ENCODE results near the gene SLC16A1. TPM values are rescaled to one million over a fixed set of nuclear protein-coding genes. Genes with fewer than 3 reads are reported as not detected.

SLC16A1 gene

DNA sequence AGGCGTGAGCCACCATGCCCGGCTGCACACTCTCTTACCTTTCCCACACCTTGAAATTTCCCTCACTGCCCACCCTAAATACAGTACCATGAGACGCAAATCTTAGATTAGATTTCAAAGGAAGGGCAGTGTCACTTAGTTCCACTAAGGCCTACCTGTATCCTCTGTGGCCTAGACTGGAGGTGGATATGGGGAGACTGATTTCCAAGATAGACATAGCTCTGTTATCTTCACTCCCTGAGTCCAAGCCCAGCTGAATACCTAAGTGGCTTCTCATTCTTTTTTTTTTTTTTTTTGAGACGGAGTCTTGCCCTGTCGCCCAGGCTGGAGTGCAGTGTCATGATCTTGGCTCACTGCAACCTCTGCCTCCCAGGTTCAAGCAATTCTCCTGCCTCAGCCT lies 89.0 kb downstream of the SLC16A1 start:
- H4K91ac ChIP-seq (ENCODE audit: low read depth, low read length, poor library complexity) = no peak overlapping the region
- H3K4ac ChIP-seq (ENCODE audit: low read length) = no peak overlapping the region
- whole genome bisulfite sequencing, 2 donors (ENCODE audit: extremely low coverage in 2 of 2, insufficient read length in 2 of 2, insufficient replicate concordance in 1 of 2) = no CpG with 5 or more reads among the region's 5 CpGs
- H3K36me3 ChIP-seq (replicated peaks in 1 of 2; ENCODE audit: control insufficient read depth in 2 of 2, insufficient read depth in 2 of 2, low read length in 2 of 2) = no peaks in the 10 kb centered on the region
- H3K27ac ChIP-seq (replicated peaks; ENCODE audit: low read length) = no peak overlapping the region
- no peak overlapping the region for H2BK12ac ChIP-seq (ENCODE audit: low read length)
- no peak overlapping the region for H3K14ac ChIP-seq (ENCODE audit: low read length)
- H2AK5ac ChIP-seq (ENCODE audit: low read depth, low read length) = no peak overlapping the region
- H3K4me2 ChIP-seq (ENCODE audit: insufficient read depth, low read length, poor library complexity, severe bottlenecking) = no peak overlapping the region
- no peak overlapping the region for H2BK15ac ChIP-seq (ENCODE audit: low read length)
- no peak overlapping the region for H4K8ac ChIP-seq (ENCODE audit: low read depth, low read length)
- DNase-seq (ENCODE audit: low spot score) = no peak
- H3K9ac ChIP-seq (ENCODE audit: low read depth, low read length, poor library complexity) = no peak overlapping the region
- H3K23ac ChIP-seq (ENCODE audit: low read depth, low read length, poor library complexity) = no peak overlapping the region
- H3K18ac ChIP-seq (ENCODE audit: low read length) = no peak overlapping the region
- H3K79me1 ChIP-seq (ENCODE audit: low read depth, low read length) = no peaks in the 10 kb centered on the region
- no peak overlapping the region for H2BK120ac ChIP-seq (ENCODE audit: low read depth, low read length)
- H3K9me3 ChIP-seq (replicated peaks in 1 of 2; ENCODE audit: control insufficient read depth in 2 of 2, insufficient read depth in 1 of 2, low read depth in 1 of 2, low read length in 2 of 2) = no peaks in the 10 kb centered on the region
- H3K4me1 ChIP-seq (ENCODE audit: control insufficient read depth in 2 of 2, insufficient read depth in 1 of 2, low read depth in 1 of 2, low read length in 2 of 2) = peaks cover 0 to 1% of the 10 kb centered on the region in 2 donors
- no peaks in the 10 kb centered on the region for H3K27me3 ChIP-seq (ENCODE audit: control insufficient read depth in 3 of 3, insufficient read depth in 3 of 3, low read depth in 1 of 3, low read length in 3 of 3)
- no peak overlapping the region for H2BK5ac ChIP-seq (ENCODE audit: low read length)
- H3K4me3 ChIP-seq (ENCODE audit: low read length in 2 of 2) = no peak overlapping the region
- no peak overlapping the region for H2AFZ ChIP-seq (ENCODE audit: low read length)

DNA sequence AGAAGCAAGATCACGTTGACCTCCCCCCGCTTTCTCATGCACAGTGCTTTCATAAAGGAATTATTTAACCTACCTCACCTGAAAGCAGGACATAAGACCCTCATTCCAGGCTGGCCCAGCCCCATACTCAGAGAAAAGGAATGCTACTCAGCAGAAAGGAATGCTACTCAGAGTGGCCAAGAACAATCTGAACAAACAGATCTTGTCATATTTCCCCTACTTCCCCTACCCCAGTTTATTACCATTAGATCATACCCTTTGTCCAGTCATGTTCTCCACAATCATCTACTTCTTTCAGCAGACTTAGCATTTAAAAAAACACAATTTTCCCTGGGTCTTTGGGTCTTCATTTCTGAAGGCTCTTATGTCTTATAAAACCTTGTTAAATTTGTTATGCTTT lies 89.8 kb downstream of the SLC16A1 start:
- Histone ChIP-seq H3K9me3 (replicated peaks in 1 of 2; ENCODE audit: control insufficient read depth in 2 of 2, insufficient read depth in 1 of 2, low read depth in 1 of 2, low read length in 2 of 2) (no peaks in the 10 kb centered on the region), H3K4me1 (ENCODE audit: control insufficient read depth in 2 of 2, insufficient read depth in 1 of 2, low read depth in 1 of 2, low read length in 2 of 2) (peaks cover 0 to 1% of the 10 kb centered on the region in 2 donors), H2AFZ (ENCODE audit: low read length) (no peak overlapping the region), H3K27me3 (ENCODE audit: control insufficient read depth in 3 of 3, insufficient read depth in 3 of 3, low read depth in 1 of 3, low read length in 3 of 3) (no peaks in the 10 kb centered on the region), H3K79me1 (ENCODE audit: low read depth, low read length) (no peaks in the 10 kb centered on the region), H3K4me3 (ENCODE audit: low read length in 2 of 2) (no peak overlapping the region), H4K91ac (ENCODE audit: low read depth, low read length, poor library complexity) (no peak overlapping the region), H2AK5ac (ENCODE audit: low read depth, low read length) (no peak overlapping the region), H3K4ac (ENCODE audit: low read length) (no peak overlapping the region), H3K9ac (ENCODE audit: low read depth, low read length, poor library complexity) (no peak overlapping the region), H2BK5ac (ENCODE audit: low read length) (no peak overlapping the region), H4K8ac (ENCODE audit: low read depth, low read length) (no peak overlapping the region), H2BK15ac (ENCODE audit: low read length) (no peak overlapping the region), H3K23ac (ENCODE audit: low read depth, low read length, poor library complexity) (no peak overlapping the region), H3K27ac (replicated peaks; ENCODE audit: low read length) (no peak overlapping the region), H3K14ac (ENCODE audit: low read length) (no peak overlapping the region), H2BK12ac (ENCODE audit: low read length) (no peak overlapping the region), H3K36me3 (replicated peaks in 1 of 2; ENCODE audit: control insufficient read depth in 2 of 2, insufficient read depth in 2 of 2, low read length in 2 of 2) (no peaks in the 10 kb centered on the region), H3K4me2 (ENCODE audit: insufficient read depth, low read length, poor library complexity, severe bottlenecking) (no peak overlapping the region), H2BK120ac (ENCODE audit: low read depth, low read length) (no peak overlapping the region), H3K18ac (ENCODE audit: low read length) (no peak overlapping the region)
- DNase-seq (ENCODE audit: low spot score) = no peak
- WGBS, 2 donors (ENCODE audit: extremely low coverage in 2 of 2, insufficient read length in 2 of 2, insufficient replicate concordance in 1 of 2) = no CpG with 5 or more reads among the region's 2 CpGs

- no CpG with 5 or more reads among the region's 5 CpGs for WGBS, 2 donors (ENCODE audit: extremely low coverage in 2 of 2, insufficient read length in 2 of 2, insufficient replicate concordance in 1 of 2)
These were observed 93.1 kb downstream of the SLC16A1 start for GRCh38 chr1:112862753-112863426.

More at GRCh38 chr1:112862753-112863426, 93.1 kb downstream of the SLC16A1 start:
- Histone ChIP-seq H3K9ac (ENCODE audit: low read depth, low read length, poor library complexity) (no peak overlapping the region), H2AFZ (ENCODE audit: low read length) (no peak overlapping the region), H4K8ac (ENCODE audit: low read depth, low read length) (no peak overlapping the region), H2BK120ac (ENCODE audit: low read depth, low read length) (no peak overlapping the region), H3K18ac (ENCODE audit: low read length) (no peak overlapping the region), H3K36me3 (replicated peaks in 1 of 2; ENCODE audit: control insufficient read depth in 2 of 2, insufficient read depth in 2 of 2, low read length in 2 of 2) (no peaks in the 10 kb centered on the region), H4K91ac (ENCODE audit: low read depth, low read length, poor library complexity) (no peak overlapping the region), H2BK15ac (ENCODE audit: low read length) (no peak overlapping the region), H2BK5ac (ENCODE audit: low read length) (no peak overlapping the region), H3K14ac (ENCODE audit: low read length) (no peak overlapping the region), H2BK12ac (ENCODE audit: low read length) (no peak overlapping the region), H3K23ac (ENCODE audit: low read depth, low read length, poor library complexity) (no peak overlapping the region), H3K4me1 (ENCODE audit: control insufficient read depth in 2 of 2, insufficient read depth in 1 of 2, low read depth in 1 of 2, low read length in 2 of 2) (no peaks in the 10 kb centered on the region), H3K4me2 (ENCODE audit: insufficient read depth, low read length, poor library complexity, severe bottlenecking) (no peak overlapping the region), H3K4me3 (ENCODE audit: low read length in 2 of 2) (no peak overlapping the region), H3K4ac (ENCODE audit: low read length) (no peak overlapping the region), H3K9me3 (replicated peaks in 1 of 2; ENCODE audit: control insufficient read depth in 2 of 2, insufficient read depth in 1 of 2, low read depth in 1 of 2, low read length in 2 of 2) (no peaks in the 10 kb centered on the region), H3K27ac (replicated peaks; ENCODE audit: low read length) (no peak overlapping the region), H3K27me3 (ENCODE audit: control insufficient read depth in 3 of 3, insufficient read depth in 3 of 3, low read depth in 1 of 3, low read length in 3 of 3) (no peaks in the 10 kb centered on the region), H2AK5ac (ENCODE audit: low read depth, low read length) (no peak overlapping the region), H3K79me1 (ENCODE audit: low read depth, low read length) (no peaks in the 10 kb centered on the region)
- DNase-seq (ENCODE audit: low spot score) = no peak

Small RNAs within 50 kb of the gene (small RNA-seq; reads per million reads assigned to genes)
- gene AL390729.2 (ENCODE audit: insufficient read depth) = not detected

All from neuronal stem cell (in vitro differentiated cells).